HCT116 (cell line): ENCODE results near the gene ATF7IP.
"Not testable (repeated sequence)": the region's sequence is repeated elsewhere in the genome, so short reads cannot be mapped to it uniquely, and the experiment has no call there.

ENCODE experiments used
- ATF3 ChIP-seq: IDR thresholded peaks from 2 replicates; pipeline ENCODE4 v1.6.1; 2012
- CTCF ChIP-seq, 3 experiments: fragments of 200-600 bp in 1 of 3; sonication (generic) in 1 of 3; IDR thresholded peaks in 2 of 3; conservative IDR thresholded peaks in 1 of 3; 2 replicates each; pipeline ENCODE4 v1.5.1; 2012 to 2017; ENCODE audit warnings: low read depth in 2 of 3, low read length in 2 of 3, antibody characterized with exemption in 1 of 3, borderline replicate concordance in 1 of 3, control low read depth in 1 of 3, mild to moderate bottlenecking in 1 of 3, mixed read lengths in 1 of 3, mixed run types in 1 of 3, moderate library complexity in 1 of 3; ENCODE audit not compliant: insufficient read depth in 1 of 3
- ELF1 ChIP-seq: IDR thresholded peaks from 2 replicates; pipeline ENCODE4 v1.6.1; 2012; ENCODE audit warnings: low read depth, borderline replicate concordance
- EZH2 ChIP-seq: fragments of 200-600 bp; sonication (generic); IDR thresholded peaks from 2 replicates; pipeline ENCODE4 v1.6.1; 2017; ENCODE audit warnings: antibody characterized with exemption, mixed run types
- EZH2phosphoT487 ChIP-seq: fragments of 200-600 bp; IDR thresholded peaks from 2 replicates; pipeline ENCODE4 v1.6.1; 2018; ENCODE audit warnings: antibody characterized with exemption, borderline replicate concordance
- MAX ChIP-seq: IDR thresholded peaks from 2 replicates; pipeline ENCODE4 v1.6.1; 2012
- POLR2A ChIP-seq: IDR thresholded peaks from 2 replicates; pipeline ENCODE4 v1.7.0; 2011; ENCODE audit warnings: borderline replicate concordance; ENCODE audit not compliant: insufficient read depth, insufficient read length; ENCODE audit errors: extremely low read depth
- POLR2AphosphoS5 ChIP-seq: IDR thresholded peaks from 2 replicates; pipeline ENCODE4 v1.6.1; 2011; ENCODE audit warnings: mild to moderate bottlenecking, low read depth, low read length, moderate library complexity
- REST ChIP-seq: IDR thresholded peaks from 2 replicates; pipeline ENCODE4 v1.6.1; 2012; ENCODE audit warnings: low read depth
- SP1 ChIP-seq: IDR thresholded peaks from 2 replicates; pipeline ENCODE4 v1.6.1; 2012; ENCODE audit warnings: low read depth
- SRF ChIP-seq: IDR thresholded peaks from 2 replicates; pipeline ENCODE4 v1.6.1; 2012; ENCODE audit warnings: low read depth
- YY1 ChIP-seq: IDR thresholded peaks from 2 replicates; pipeline ENCODE4 v1.6.1; 2011; ENCODE audit warnings: low read length, low read depth, moderate library complexity, mild to moderate bottlenecking; ENCODE audit not compliant: insufficient replicate concordance; ENCODE audit errors: extremely low read depth
- ZFX ChIP-seq: fragments of 450-650 bp; IDR thresholded peaks from 2 replicates; pipeline ENCODE4 v1.6.1; 2017
- ZNF274 ChIP-seq: fragments of 200-500 bp; sonication (Bioruptor generic); IDR thresholded peaks from 2 replicates; pipeline ENCODE4 v1.6.1; 2014; ENCODE audit warnings: mild to moderate bottlenecking, low read depth, low read length, inconsistent platforms

- not testable (repeated sequence) for TF ChIP-seq EZH2; CTCF (IDR thresholded peaks at IDR 0.05 in 2 of 3, conservative IDR thresholded peaks at IDR 0.05 in 1 of 3; ENCODE audit: borderline replicate concordance in 1 of 3, insufficient read depth in 1 of 3, low read depth in 2 of 3, low read length in 2 of 3); ATF3; YY1; EZH2phosphoT487; SP1; ELF1; POLR2AphosphoS5; POLR2A; SRF; REST; ZFX; ZNF274; MAX
Measured at GRCh38 chr12:14319704-14320427, 45.6 kb upstream of the ATF7IP start.
